HepG2 (cell line): ENCODE results near the gene PCGF2. TPM values are rescaled to one million over a fixed set of nuclear protein-coding genes. Genes with fewer than 3 reads are reported as not detected.
A peak's percentile ranks its signal among the peaks of the same experiment; 100 is the strongest.

Source experiments
- GTF2F1 ChIP-seq: fragments of 150-350 bp; IDR thresholded peaks from 2 replicates; pipeline ENCODE4 v1.6.1; 2014; ENCODE audit warnings: low read length
- GZF1 ChIP-seq: sonication (generic); formaldehyde crosslinking; IDR thresholded peaks from 2 replicates; pipeline ENCODE4 v1.5.1; 2020; ENCODE audit warnings: mild to moderate bottlenecking, missing genetic modification reagents
- IRX3 ChIP-seq: sonication (generic); formaldehyde crosslinking; IDR thresholded peaks from 2 replicates; pipeline ENCODE4 v1.8.1; 2023; ENCODE audit warnings: mild to moderate bottlenecking, low read depth, missing genetic modification reagents, borderline replicate concordance
- KDM6A ChIP-seq: IDR thresholded peaks from 2 replicates; pipeline ENCODE4 v1.6.1; 2016; ENCODE audit warnings: low read depth
- MAF1 ChIP-seq: sonication (generic); formaldehyde crosslinking; IDR thresholded peaks from 2 replicates; pipeline ENCODE4 v1.5.0; 2020; ENCODE audit warnings: missing genetic modification reagents, borderline replicate concordance
- NAIF1 ChIP-seq: sonication (generic); formaldehyde crosslinking; IDR thresholded peaks from 2 replicates; pipeline ENCODE4 v1.5.0; 2020; ENCODE audit warnings: mild to moderate bottlenecking, missing genetic modification reagents, borderline replicate concordance
- PHF5A ChIP-seq: IDR thresholded peaks from one replicate; pipeline ENCODE4 v1.6.1; 2018; ENCODE audit warnings: low read depth, missing genetic modification reagents; ENCODE audit not compliant: unreplicated experiment
- PRDM4 ChIP-seq: sonication (generic); formaldehyde crosslinking; IDR thresholded peaks from 2 replicates; pipeline ENCODE4 v1.9.0; 2021; ENCODE audit warnings: missing genetic modification reagents, borderline replicate concordance
- ZNF547 ChIP-seq: sonication (generic); formaldehyde crosslinking; IDR thresholded peaks from 2 replicates; pipeline ENCODE4 v1.5.1; 2020; ENCODE audit warnings: mild to moderate bottlenecking, missing genetic modification reagents
- ZNF577 ChIP-seq: sonication (generic); formaldehyde crosslinking; IDR thresholded peaks from 2 replicates; pipeline ENCODE4 v1.4.0; 2020; ENCODE audit warnings: mild to moderate bottlenecking, low read depth, missing genetic modification reagents, borderline replicate concordance
- ZNF615 ChIP-seq: sonication (generic); formaldehyde crosslinking; IDR thresholded peaks from 2 replicates; pipeline ENCODE4 v1.5.0; 2020; ENCODE audit warnings: mild to moderate bottlenecking, missing genetic modification reagents, borderline replicate concordance
- polyA plus RNA-seq, 8 experiments: library from polyadenylated mRNA; depleted of rRNA in 3 of 8; stranded (reverse) in 7 of 8; unstranded in 1 of 8; fragments of >200 nt; fragmentation: Illumina TruSeq in 4 of 8; extraction: Trizol in 4 of 8; gene quantifications; 2 replicates each; pipeline versions ENCODE4 v1.2.1 to v1.2.3, GENCODE V29; 2011 to 2016; ENCODE audit warnings: low read depth in 4 of 8, missing spikeins in 1 of 8, mixed read lengths in 1 of 8; ENCODE audit not compliant: insufficient read depth in 1 of 8
- total RNA-seq, 5 experiments: library from RNA; depleted of rRNA; stranded (reverse); fragments of >200 nt; fragmentation: Illumina TruSeq; extraction: Trizol; gene quantifications; 2 replicates each; pipeline ENCODE4 v1.2.3, GENCODE V29; 2016; ENCODE audit warnings: low read depth in 1 of 5
- TF ChIP-seq, protein P1 (sequence below): sonication (generic); formaldehyde crosslinking; conservative IDR thresholded peaks from 2 replicates; pipeline ENCODE4 v1.4.0; 2020; ENCODE audit warnings: missing genetic modification reagents
- TF ChIP-seq, protein P2 (sequence below): sonication (generic); formaldehyde crosslinking; IDR thresholded peaks from 2 replicates; pipeline ENCODE4 v1.5.0; 2020; ENCODE audit warnings: missing genetic modification reagents
- TF ChIP-seq, protein P3 (sequence below): fragments of 450-650 bp; IDR thresholded peaks from 2 replicates; pipeline ENCODE4 v1.6.1; 2017; ENCODE audit warnings: mild to moderate bottlenecking
- TF ChIP-seq, protein P4 (sequence below): IDR thresholded peaks from 2 replicates; pipeline ENCODE4 v1.6.1; 2018; ENCODE audit warnings: missing genetic modification reagents
- TF ChIP-seq, protein P5 (sequence below): sonication (generic); formaldehyde crosslinking; IDR thresholded peaks from 2 replicates; pipeline ENCODE4 v1.8.0; 2022; ENCODE audit warnings: missing genetic modification reagents, low read depth, mild to moderate bottlenecking, borderline replicate concordance
- TF ChIP-seq, protein P6 (sequence below): sonication (generic); formaldehyde crosslinking; IDR thresholded peaks from 2 replicates; pipeline ENCODE4 v1.4.0; 2020; ENCODE audit warnings: mild to moderate bottlenecking, missing genetic modification reagents

The PCGF2 gene
- total and polyA plus RNA-seq, 2 of the 13 experiments (the other 11 are each of a cell fraction or from before 2014, with no cell fraction given), result 11.6 to 29.4 TPM

DNA sequence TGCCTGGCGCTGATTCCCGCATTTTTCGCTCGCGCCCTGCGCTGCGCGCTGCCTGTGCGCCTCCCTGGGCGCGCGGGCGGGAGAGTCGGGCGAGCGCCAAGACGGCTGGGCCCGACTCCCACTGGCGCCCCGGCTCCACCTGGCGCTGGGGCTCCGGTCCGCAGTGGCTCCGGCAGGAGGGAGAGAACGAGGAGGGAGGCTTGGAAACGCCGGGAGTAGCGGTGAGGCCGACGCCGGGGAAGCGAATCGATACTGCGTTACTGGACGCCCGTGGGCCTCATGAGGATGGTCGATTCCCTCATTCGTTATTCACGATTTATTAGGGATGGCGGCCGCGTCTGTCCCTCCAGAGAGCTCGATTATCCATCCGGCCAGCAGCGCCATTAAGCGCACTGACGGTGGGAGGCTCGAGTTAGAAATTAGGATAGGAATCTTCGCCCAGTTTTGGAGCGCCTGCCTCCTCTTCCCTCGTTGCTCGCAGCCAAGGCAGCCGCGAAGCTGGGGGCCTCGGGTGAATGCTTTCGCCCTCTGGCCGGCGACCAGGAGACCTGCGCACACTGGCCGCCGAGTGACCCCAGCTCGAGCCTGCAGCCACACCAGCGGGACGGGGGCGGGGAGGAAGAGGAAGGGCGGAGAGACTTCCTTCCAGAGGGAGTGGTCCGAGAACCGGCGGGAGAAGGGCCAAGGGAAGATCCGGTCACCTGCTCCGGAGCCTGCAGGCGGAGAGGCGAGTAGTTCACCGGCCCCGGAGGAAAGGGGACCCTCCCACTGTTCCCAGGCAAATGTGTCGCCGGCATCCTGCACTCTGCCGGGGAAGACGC, 1.3 kb upstream of the PCGF2 start (continued):
- TF ChIP-seq KDM6A, result no peak
- TF ChIP-seq GZF1 (CRISPR knock-in tag), result no peak
- TF ChIP-seq, protein P1, sequence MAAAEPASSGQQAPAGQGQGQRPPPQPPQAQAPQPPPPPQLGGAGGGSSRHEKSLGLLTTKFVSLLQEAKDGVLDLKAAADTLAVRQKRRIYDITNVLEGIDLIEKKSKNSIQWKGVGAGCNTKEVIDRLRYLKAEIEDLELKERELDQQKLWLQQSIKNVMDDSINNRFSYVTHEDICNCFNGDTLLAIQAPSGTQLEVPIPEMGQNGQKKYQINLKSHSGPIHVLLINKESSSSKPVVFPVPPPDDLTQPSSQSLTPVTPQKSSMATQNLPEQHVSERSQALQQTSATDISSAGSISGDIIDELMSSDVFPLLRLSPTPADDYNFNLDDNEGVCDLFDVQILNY (CRISPR knock-in tag), result peak; percentile 29; the same call in 1 of the 2 replicates
- TF ChIP-seq PHF5A, result peak; percentile 88
- TF ChIP-seq PRDM4, result no peak
- no peak for TF ChIP-seq ZNF615
- peak; percentile 81; the same call in 1 of the 2 replicates for TF ChIP-seq MAF1
- no peak for TF ChIP-seq GTF2F1
- peak; percentile 12; the same call in 1 of the 2 replicates for TF ChIP-seq NAIF1 (CRISPR knock-in tag)
- TF ChIP-seq, protein P2, sequence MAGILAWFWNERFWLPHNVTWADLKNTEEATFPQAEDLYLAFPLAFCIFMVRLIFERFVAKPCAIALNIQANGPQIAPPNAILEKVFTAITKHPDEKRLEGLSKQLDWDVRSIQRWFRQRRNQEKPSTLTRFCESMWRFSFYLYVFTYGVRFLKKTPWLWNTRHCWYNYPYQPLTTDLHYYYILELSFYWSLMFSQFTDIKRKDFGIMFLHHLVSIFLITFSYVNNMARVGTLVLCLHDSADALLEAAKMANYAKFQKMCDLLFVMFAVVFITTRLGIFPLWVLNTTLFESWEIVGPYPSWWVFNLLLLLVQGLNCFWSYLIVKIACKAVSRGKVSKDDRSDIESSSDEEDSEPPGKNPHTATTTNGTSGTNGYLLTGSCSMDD (CRISPR knock-in tag), result peak; percentile 84; the same call in 1 of the 2 replicates
- TF ChIP-seq, protein P3, sequence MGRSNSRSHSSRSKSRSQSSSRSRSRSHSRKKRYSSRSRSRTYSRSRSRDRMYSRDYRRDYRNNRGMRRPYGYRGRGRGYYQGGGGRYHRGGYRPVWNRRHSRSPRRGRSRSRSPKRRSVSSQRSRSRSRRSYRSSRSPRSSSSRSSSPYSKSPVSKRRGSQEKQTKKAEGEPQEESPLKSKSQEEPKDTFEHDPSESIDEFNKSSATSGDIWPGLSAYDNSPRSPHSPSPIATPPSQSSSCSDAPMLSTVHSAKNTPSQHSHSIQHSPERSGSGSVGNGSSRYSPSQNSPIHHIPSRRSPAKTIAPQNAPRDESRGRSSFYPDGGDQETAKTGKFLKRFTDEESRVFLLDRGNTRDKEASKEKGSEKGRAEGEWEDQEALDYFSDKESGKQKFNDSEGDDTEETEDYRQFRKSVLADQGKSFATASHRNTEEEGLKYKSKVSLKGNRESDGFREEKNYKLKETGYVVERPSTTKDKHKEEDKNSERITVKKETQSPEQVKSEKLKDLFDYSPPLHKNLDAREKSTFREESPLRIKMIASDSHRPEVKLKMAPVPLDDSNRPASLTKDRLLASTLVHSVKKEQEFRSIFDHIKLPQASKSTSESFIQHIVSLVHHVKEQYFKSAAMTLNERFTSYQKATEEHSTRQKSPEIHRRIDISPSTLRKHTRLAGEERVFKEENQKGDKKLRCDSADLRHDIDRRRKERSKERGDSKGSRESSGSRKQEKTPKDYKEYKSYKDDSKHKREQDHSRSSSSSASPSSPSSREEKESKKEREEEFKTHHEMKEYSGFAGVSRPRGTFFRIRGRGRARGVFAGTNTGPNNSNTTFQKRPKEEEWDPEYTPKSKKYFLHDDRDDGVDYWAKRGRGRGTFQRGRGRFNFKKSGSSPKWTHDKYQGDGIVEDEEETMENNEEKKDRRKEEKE, result no peak
- TF ChIP-seq, protein P4, sequence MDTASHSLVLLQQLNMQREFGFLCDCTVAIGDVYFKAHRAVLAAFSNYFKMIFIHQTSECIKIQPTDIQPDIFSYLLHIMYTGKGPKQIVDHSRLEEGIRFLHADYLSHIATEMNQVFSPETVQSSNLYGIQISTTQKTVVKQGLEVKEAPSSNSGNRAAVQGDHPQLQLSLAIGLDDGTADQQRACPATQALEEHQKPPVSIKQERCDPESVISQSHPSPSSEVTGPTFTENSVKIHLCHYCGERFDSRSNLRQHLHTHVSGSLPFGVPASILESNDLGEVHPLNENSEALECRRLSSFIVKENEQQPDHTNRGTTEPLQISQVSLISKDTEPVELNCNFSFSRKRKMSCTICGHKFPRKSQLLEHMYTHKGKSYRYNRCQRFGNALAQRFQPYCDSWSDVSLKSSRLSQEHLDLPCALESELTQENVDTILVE (CRISPR knock-in tag), result peak; percentile 74; the same call in 1 of the 2 replicates
- TF ChIP-seq ZNF577 (CRISPR knock-in tag), result no peak
- TF ChIP-seq, protein P5, sequence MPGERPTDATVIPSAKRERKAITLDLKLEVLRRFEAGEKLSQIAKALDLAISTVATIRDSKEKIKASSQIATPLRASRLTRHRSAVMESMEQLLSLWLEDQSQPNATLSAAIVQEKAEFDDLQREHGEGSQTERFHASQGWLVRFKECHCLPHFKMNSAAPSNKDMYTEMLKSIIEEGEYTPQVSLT (CRISPR knock-in tag), result 0 out of 2 replicates have a peak, but pooled peaks have one; percentile 89
- TF ChIP-seq, protein P6, sequence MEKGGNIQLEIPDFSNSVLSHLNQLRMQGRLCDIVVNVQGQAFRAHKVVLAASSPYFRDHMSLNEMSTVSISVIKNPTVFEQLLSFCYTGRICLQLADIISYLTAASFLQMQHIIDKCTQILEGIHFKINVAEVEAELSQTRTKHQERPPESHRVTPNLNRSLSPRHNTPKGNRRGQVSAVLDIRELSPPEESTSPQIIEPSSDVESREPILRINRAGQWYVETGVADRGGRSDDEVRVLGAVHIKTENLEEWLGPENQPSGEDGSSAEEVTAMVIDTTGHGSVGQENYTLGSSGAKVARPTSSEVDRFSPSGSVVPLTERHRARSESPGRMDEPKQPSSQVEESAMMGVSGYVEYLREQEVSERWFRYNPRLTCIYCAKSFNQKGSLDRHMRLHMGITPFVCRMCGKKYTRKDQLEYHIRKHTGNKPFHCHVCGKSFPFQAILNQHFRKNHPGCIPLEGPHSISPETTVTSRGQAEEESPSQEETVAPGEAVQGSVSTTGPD (CRISPR knock-in tag), result peak; percentile 39
- 0 out of 2 replicates have a peak, but pooled peaks have one; percentile 68 for TF ChIP-seq IRX3 (CRISPR knock-in tag)
- peak; percentile 95 for TF ChIP-seq ZNF547 (CRISPR knock-in tag)
